Measurements from ENCODE around the gene CBX2.

DNA sequence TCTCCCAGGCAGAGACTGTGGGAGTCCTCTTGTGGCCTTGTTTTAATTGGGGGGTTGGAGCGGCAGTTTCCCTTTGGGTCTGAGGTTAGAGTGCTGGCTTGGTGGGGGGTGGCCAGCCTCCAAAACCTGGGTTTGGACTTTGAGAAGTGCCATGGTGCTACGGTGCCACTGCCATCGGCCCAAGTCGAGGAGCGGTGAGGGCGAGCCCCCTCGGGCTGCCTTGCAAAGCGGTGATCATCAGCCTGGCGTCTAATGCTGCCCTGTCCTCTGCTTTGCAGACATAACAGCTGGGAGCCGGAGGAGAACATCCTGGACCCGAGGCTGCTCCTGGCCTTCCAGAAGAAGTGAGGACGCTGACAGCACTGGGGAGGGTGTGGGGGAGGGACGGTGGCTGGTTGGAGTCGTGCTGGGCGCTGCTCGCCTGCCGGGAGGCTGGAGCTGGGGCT, 1.2 kb downstream of the CBX2 start:
- TF ChIP-seq POLR2A (IDR thresholded peaks at IDR 0.05; ENCODE audit: borderline replicate concordance, extremely low read depth, insufficient read depth, insufficient read length) (no peak), CTCF (IDR thresholded peaks at IDR 0.05 in 2 of 3, conservative IDR thresholded peaks at IDR 0.05 in 1 of 3; ENCODE audit: borderline replicate concordance in 1 of 3, insufficient read depth in 1 of 3, low read depth in 2 of 3, low read length in 2 of 3) (no peak), EZH2phosphoT487 (IDR thresholded peaks at IDR 0.05; ENCODE audit: borderline replicate concordance) (no peak), RAD21 (IDR thresholded peaks at IDR 0.05; ENCODE audit: low read depth) (no peak), ZFX (IDR thresholded peaks at IDR 0.05) (no peak), SRF (IDR thresholded peaks at IDR 0.05; ENCODE audit: low read depth) (no peak), POLR2AphosphoS5 (IDR thresholded peaks at IDR 0.05; ENCODE audit: low read depth, low read length) (no peak), YY1 (IDR thresholded peaks at IDR 0.05; ENCODE audit: extremely low read depth, insufficient replicate concordance, low read depth, low read length) (no peak), SIN3A (IDR thresholded peaks at IDR 0.05; ENCODE audit: low read depth) (no peak), EZH2 (IDR thresholded peaks at IDR 0.05) (no peak), SP1 (IDR thresholded peaks at IDR 0.05; ENCODE audit: low read depth) (no peak)
- TF ChIP-seq, protein P1, sequence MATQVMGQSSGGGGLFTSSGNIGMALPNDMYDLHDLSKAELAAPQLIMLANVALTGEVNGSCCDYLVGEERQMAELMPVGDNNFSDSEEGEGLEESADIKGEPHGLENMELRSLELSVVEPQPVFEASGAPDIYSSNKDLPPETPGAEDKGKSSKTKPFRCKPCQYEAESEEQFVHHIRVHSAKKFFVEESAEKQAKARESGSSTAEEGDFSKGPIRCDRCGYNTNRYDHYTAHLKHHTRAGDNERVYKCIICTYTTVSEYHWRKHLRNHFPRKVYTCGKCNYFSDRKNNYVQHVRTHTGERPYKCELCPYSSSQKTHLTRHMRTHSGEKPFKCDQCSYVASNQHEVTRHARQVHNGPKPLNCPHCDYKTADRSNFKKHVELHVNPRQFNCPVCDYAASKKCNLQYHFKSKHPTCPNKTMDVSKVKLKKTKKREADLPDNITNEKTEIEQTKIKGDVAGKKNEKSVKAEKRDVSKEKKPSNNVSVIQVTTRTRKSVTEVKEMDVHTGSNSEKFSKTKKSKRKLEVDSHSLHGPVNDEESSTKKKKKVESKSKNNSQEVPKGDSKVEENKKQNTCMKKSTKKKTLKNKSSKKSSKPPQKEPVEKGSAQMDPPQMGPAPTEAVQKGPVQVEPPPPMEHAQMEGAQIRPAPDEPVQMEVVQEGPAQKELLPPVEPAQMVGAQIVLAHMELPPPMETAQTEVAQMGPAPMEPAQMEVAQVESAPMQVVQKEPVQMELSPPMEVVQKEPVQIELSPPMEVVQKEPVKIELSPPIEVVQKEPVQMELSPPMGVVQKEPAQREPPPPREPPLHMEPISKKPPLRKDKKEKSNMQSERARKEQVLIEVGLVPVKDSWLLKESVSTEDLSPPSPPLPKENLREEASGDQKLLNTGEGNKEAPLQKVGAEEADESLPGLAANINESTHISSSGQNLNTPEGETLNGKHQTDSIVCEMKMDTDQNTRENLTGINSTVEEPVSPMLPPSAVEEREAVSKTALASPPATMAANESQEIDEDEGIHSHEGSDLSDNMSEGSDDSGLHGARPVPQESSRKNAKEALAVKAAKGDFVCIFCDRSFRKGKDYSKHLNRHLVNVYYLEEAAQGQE (IDR thresholded peaks at IDR 0.05; ENCODE audit: low read depth), result no peak
- TF ChIP-seq, protein P2, sequence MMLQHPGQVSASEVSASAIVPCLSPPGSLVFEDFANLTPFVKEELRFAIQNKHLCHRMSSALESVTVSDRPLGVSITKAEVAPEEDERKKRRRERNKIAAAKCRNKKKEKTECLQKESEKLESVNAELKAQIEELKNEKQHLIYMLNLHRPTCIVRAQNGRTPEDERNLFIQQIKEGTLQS (IDR thresholded peaks at IDR 0.05), result no peak
